Rectal smooth muscle tissue (tissue), 1 donor: ENCODE measurements around the gene ZNF554.

Experiments used
- H3K27ac ChIP-seq: one replicate; pipeline ENCODE4 v1.7.0; 2013; ENCODE audit warnings: low read depth, low read length, inconsistent platforms
- H3K27me3 ChIP-seq: one replicate; pipeline ENCODE4 v1.7.0; 2013; ENCODE audit warnings: low read length; ENCODE audit not compliant: control insufficient read depth, insufficient read depth
- H3K36me3 ChIP-seq: one replicate; pipeline ENCODE4 v1.7.0; 2013; ENCODE audit warnings: low read length; ENCODE audit not compliant: control insufficient read depth, insufficient read depth
- H3K4me1 ChIP-seq: one replicate; pipeline ENCODE4 v1.7.0; 2013; ENCODE audit warnings: low read length; ENCODE audit not compliant: control insufficient read depth, insufficient read depth
- H3K4me3 ChIP-seq: one replicate; pipeline ENCODE4 v1.7.0; 2013; ENCODE audit warnings: low read length
- H3K9ac ChIP-seq: one replicate; pipeline ENCODE4 v1.7.0; 2013; ENCODE audit warnings: low read length

The ZNF554 gene

GRCh38 chr19:2885736-2886135 lies 66.1 kb downstream of the ZNF554 start:
- no peaks in the 10 kb centered on the region for H3K27me3 ChIP-seq
- no peaks in the 10 kb centered on the region for H3K36me3 ChIP-seq
- H3K9ac ChIP-seq, result no peak overlapping the region
- no peak overlapping the region for H3K27ac ChIP-seq
- H3K4me3 ChIP-seq, result no peak overlapping the region
- H3K4me1 ChIP-seq, result no peaks in the 10 kb centered on the region
